ENCODE measurements around the gene MAP4K3.

DNA sequence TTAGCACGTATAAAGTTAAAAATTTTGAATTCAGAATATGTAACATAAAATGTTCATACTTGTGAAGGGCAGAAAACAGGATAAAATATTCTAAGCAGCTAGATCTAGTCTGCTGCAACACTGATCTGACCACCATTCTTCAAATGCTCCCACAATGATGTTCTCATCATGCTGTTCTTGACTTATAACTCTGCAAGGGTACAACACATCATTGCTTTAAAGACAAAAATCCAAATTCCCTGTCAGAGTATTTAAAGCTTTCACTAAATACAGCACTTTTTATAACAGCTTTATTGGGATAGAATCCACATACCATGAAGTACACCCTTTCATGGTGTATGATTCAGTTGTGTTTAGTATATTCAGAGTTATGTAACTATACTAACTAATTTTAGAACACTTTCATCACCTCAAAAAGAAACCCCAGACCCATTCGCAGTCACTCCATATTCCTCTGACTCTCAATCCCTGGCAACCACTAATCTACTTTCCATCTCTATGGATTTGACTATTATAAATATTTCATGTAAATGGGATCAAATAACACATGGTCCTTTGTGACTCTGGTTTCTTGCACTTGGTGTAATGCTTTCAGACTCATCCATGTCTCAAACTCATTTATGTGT lies 56.4 kb downstream of the MAP4K3 start:
- no peak for TF ChIP-seq CTCF (IDR thresholded peaks at IDR 0.05; ENCODE audit: insufficient read depth, low read length)
- TF ChIP-seq, protein P1, sequence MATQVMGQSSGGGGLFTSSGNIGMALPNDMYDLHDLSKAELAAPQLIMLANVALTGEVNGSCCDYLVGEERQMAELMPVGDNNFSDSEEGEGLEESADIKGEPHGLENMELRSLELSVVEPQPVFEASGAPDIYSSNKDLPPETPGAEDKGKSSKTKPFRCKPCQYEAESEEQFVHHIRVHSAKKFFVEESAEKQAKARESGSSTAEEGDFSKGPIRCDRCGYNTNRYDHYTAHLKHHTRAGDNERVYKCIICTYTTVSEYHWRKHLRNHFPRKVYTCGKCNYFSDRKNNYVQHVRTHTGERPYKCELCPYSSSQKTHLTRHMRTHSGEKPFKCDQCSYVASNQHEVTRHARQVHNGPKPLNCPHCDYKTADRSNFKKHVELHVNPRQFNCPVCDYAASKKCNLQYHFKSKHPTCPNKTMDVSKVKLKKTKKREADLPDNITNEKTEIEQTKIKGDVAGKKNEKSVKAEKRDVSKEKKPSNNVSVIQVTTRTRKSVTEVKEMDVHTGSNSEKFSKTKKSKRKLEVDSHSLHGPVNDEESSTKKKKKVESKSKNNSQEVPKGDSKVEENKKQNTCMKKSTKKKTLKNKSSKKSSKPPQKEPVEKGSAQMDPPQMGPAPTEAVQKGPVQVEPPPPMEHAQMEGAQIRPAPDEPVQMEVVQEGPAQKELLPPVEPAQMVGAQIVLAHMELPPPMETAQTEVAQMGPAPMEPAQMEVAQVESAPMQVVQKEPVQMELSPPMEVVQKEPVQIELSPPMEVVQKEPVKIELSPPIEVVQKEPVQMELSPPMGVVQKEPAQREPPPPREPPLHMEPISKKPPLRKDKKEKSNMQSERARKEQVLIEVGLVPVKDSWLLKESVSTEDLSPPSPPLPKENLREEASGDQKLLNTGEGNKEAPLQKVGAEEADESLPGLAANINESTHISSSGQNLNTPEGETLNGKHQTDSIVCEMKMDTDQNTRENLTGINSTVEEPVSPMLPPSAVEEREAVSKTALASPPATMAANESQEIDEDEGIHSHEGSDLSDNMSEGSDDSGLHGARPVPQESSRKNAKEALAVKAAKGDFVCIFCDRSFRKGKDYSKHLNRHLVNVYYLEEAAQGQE (IDR thresholded peaks at IDR 0.05; ENCODE audit: insufficient replicate concordance, low read depth): no peak

Measured in HL-60 (cell line).